GM11168 (cell line): ENCODE data around the gene STOML1.
"Not testable (repeated sequence)": the region's sequence is repeated elsewhere in the genome, so short reads cannot be mapped to it uniquely, and the experiment has no call there.

Experiments
- in situ Hi-C: fragments of 300-500 bp; cut with MboI; formaldehyde crosslinking; loops from one replicate; pipeline ENCODE4 v1.12.0; 2022; ENCODE audit warnings: low sequenced_read_pairs; ENCODE audit not compliant: unreplicated experiment

Gene STOML1

GRCh38 chr15:73949496-73949895 is 42.6 kb downstream of the STOML1 start:
- in situ Hi-C loops = no loop called here

- in situ Hi-C loops = no loop called here
Observed at GRCh38 chr15:73948982-73949381, 43.1 kb downstream of the STOML1 start.

GRCh38 chr15:73948396-73948795 is 43.7 kb downstream of the STOML1 start:
- in situ Hi-C loops = no loop called here

DNA sequence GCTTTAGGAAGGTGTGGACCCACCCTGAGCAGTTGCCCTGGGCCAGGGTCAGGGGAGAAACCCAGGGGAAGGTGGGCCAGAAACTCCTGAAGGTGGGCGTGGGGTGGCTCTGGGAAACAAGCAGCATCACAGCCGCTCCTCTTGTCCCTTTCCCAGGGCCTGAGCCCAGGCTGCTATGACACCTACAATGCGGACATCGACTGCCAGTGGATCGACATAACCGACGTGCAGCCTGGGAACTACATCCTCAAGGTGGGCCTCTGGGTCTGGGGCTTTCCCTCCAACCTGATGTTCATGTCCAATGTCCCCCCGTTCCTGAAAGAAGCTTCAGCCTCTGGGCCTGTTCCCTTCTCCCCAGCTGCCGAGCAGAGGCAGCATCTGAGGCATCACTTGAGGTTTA is 44.4 kb downstream of the STOML1 start:
- in situ Hi-C loops = no loop called here

DNA sequence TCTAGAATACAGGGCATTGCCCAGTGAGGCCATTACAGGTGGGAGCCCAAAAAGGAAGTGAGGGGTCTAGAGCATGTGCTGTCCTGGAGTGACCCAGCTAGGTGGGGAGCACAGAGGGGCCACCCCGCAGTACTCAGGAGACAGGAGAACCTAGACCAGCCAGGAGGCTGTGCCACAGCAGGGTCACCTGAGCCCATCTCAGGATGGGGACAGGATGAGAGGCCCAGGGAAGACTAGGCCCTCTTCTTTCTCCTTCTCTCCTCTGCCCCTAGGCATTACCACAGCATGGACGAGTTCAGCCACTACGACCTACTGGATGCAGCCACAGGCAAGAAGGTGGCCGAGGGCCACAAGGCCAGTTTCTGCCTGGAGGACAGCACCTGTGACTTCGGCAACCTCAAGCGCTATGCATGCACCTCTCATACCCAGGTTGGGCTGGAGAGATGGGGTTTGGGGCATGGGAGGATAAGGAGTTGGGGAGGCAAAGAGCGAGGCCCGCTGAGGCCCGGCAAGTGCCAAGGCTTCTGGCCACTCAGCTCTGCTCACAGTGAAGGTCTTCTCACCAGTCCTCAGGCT is 45.2 kb downstream of the STOML1 start:
- in situ Hi-C loops = no loop called here

GRCh38 chr15:73946046-73946721 is 45.9 kb downstream of the STOML1 start:
- in situ Hi-C loops = no loop called here

DNA sequence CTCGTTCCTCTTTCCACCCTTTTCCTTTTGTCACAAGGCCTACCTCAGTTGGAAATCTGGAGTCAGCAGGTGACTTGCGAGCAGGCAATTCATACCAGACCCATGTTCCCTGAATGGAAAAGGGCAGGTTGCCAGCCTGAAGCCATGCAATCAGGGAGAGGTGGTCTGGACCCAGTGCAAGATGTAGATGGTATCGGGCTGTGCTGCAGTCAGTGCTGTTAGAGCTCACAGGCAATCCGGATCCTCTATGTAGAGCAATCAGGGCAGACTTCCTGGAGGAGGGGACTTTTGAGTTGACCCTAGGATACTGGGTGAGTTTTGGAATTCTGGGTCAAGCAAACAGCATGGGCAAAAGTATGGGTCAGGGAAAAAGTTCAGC is 47.0 kb downstream of the STOML1 start:
- in situ Hi-C loops = no loop called here

DNA sequence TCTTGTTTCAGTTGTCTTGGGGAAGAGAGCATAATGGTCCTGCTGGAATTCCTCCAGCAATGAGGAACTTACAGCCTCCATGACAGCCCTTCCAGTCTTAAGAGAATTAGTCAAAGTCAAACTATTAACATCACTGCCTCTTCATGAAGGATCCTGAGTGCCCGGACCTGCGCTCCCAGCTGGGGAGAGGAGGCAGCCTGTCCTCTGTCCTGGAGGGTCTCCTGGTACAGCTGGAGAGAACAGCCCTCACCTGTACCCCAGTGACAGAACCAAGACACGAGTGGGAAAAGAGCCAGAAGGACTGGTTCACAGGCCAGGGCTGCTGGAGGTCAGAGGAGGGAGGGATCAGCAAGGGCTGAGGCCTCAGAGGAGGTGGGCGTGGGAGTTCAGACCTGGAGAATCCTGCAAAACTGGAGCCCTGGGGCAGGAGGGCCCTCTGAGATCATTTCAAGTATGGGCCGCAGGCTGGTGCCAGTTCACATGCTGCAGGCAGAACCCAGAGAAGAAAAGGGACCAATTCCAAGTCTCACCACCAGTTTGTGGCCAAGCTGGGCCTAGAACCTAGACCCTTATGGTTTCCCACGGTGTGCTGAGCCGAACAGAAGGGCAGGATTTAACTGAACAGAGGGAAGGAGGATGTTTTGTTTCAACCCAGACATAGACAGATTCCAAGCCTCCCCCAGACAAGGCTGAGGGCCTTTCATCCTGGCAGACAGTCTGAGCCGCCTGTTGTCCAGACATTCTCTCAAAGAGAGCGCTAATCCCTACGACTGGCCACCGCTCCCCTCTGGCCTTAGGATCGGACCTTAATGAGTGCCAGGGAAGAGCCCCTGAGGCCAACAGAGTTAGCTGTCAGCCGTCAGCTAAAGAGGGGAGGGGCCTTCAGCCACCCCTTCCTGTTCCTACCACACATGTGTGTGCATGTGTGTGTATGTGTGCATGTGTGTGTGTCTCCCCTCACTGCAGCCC is 47.6 kb downstream of the STOML1 start:
- in situ Hi-C loops = no loop called here

DNA sequence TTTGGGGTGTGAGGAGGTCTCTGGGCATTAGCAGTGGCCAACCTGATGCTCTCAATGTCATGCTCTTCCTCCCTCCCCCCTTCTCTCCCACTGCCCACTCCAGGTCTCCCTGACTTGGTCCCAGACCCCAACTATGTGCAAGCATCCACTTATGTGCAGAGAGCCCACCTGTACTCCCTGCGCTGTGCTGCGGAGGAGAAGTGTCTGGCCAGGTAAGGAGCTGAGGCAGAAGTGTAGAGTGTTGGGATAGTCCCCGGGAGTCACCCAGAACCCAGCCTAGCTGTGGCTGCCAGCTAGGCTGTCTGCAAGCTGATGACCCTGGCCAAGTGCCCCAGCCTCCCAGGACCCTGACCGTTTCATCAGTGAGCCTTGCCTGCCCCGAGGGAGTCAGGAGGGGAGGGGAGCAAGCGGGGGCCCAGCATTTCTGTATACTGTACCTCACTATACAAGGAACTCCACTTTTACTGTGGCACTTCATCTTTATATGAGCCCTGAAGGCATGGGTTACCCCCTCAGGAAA is 49.3 kb downstream of the STOML1 start:
- in situ Hi-C loops = no loop called here

- in situ Hi-C loops = no loop called here
Observed at GRCh38 chr15:73941871-73942635, 50.0 kb downstream of the STOML1 start.

- in situ Hi-C loops = no loop called here
Observed at GRCh38 chr15:73941449-73941848, 50.6 kb downstream of the STOML1 start.

- in situ Hi-C loops = no loop called here
Observed at GRCh38 chr15:73941044-73941443, 51.1 kb downstream of the STOML1 start.

DNA sequence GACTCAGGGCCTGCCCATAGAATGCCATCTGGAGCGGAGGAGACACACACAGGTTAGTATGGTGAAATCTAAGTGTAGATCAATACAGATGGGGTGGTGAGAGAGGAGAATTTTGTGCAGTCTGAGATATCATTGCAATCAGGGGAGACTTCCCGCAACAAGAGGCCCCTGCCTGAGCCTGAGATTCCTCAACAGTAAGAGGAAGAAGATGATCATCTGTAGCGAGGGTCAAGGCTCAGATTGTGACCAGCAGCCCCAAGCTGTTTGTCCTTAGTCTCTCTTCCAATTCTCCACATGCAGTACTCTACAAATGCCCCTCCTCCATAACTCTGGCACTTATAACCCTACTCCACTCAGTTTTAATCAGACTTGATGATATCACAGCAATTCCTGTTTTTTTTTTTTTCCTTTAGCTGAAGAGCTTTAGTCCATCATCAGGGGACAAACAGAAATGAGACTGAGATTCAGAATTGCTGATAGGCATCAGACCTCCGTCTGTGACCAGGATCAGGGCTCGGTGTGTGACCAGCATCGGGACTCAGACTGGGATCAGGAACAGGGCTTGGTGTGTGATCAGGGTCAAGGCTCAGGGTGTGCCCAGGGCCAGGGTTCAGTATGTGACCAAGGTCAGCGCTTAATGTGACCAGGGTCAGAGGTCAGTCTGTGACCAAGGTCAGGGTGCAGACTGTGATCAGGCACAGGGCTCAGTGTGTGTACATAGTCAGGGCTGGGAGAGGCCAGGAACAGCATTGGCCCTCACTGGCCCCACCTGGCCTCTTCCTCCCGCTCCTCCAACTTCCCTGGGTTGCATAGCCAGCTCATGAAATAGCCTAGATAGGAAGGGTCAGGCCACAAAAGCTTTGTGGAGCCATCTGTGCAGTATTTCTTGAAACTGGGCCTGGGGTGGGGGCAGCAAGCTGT is 51.8 kb downstream of the STOML1 start:
- in situ Hi-C loops = no loop called here

- in situ Hi-C loops = no loop called here
Observed at GRCh38 chr15:73939138-73939537, 53.0 kb downstream of the STOML1 start.

DNA sequence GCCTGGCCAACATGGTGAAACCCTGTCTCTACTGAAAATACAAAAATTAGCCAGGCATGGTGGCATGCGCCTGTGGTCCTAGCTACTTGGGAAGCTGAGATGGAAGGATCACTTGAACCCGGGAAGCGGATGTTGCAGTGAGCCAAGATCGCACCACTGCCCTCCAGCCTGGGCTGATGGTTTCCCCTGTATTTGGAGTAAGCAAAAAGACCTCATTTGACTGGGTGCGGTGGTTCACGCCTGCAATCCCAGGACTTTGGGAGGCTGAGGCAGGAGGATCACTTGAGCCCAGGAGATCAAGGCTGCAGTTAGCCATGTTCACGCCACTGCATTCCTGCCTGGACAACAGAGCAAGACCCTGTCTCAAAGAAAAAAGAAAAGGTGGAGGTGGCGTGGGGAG is 53.6 kb downstream of the STOML1 start:
- in situ Hi-C loops = not testable (repeated sequence)

- in situ Hi-C loops = no loop called here
Observed at GRCh38 chr15:73937726-73938125, 54.4 kb downstream of the STOML1 start.

- in situ Hi-C loops = no loop called here
Observed at GRCh38 chr15:73937296-73937695, 54.8 kb downstream of the STOML1 start.

DNA sequence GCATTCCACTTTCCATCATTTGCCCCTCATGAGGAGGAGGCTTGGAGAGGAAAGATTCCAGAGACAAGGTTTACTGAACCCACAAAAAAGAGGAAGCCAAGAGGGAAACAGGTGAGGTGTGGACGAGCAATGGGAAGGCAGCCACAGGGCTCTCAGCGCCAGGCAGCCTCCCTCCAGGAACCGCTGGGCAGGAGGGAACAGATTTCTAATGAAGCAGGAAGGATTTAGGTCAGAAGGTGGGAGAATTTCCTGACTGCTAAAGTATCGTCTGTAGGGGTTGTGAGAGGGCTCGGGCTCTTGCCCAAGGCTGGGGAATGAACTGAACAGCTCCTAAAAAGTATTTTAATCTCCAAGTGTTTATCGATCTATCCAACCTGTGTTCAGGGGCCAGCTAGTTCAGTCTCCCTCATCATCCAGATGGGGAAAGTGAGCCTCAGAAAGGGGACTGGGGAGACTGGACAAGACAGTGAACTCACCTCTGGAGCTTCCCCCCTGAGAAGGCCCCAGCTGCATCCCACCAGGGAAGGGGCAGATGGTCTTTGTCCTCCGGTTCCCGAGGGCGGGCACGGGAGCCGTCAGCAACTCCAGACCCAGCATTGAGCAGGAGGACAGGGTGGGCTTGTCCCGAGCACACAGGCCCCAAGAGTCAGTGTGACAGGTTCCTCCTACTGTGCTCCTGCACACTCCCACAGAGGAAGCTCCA is 55.4 kb downstream of the STOML1 start:
- in situ Hi-C loops = no loop called here

DNA sequence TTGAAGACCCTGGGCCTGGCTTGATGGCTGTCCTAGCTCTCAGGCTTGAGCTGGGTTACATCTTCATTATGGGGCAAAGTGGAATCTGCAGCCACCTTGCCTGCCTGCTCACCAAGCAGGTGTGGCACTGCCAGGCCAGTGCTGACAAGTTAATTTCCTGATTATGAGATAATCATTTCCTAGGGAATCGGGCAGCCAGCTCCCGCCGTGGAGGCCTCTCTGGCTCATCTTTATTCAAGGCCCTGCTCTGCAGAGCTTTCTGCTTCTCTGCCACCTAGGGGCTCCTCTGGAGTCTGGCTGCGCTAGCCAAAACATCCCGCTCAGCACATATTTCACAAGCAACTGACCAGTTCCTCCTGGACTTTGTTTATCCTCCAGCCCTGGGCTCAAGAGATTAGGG is 55.9 kb downstream of the STOML1 start:
- in situ Hi-C loops = no loop called here
